H9 (cell line): ENCODE results near the gene NCBP1. TPM values are rescaled to one million over a fixed set of nuclear protein-coding genes. Genes with fewer than 3 reads are reported as not detected.

Experiments used
- DNase-seq: peaks from one replicate; pipeline ENCODE4 v3.0.0-alpha.2; 2017
- H2AFZ ChIP-seq: one replicate; pipeline ENCODE4 v1.6.1; 2013; ENCODE audit warnings: mild to moderate bottlenecking, low read length, control low read depth, moderate library complexity
- H2AK5ac ChIP-seq: 2 replicates; pipeline ENCODE4 v1.6.1; 2013; ENCODE audit warnings: low read length, control low read depth, mixed read lengths; ENCODE audit not compliant: insufficient read length
- H2BK120ac ChIP-seq: one replicate; pipeline ENCODE4 v1.6.1; 2013; ENCODE audit warnings: low read depth, mild to moderate bottlenecking, low read length, control low read depth, inconsistent platforms; ENCODE audit not compliant: poor library complexity, severe bottlenecking
- H2BK12ac ChIP-seq: 2 replicates; pipeline ENCODE4 v1.6.1; 2013; ENCODE audit warnings: low read length, control low read depth, mixed read lengths, low read depth; ENCODE audit not compliant: insufficient read length
- H2BK15ac ChIP-seq: 2 replicates; pipeline ENCODE4 v1.6.1; 2013; ENCODE audit warnings: low read depth, low read length, control low read depth
- H2BK20ac ChIP-seq: one replicate; pipeline ENCODE4 v1.6.1; 2013; ENCODE audit warnings: low read depth, mild to moderate bottlenecking, low read length, control low read depth, inconsistent platforms; ENCODE audit not compliant: poor library complexity, severe bottlenecking
- H2BK5ac ChIP-seq: 2 replicates; pipeline ENCODE4 v1.6.1; 2013; ENCODE audit warnings: low read length, control low read depth, mixed read lengths; ENCODE audit not compliant: insufficient read length
- H3K14ac ChIP-seq: 2 replicates; pipeline ENCODE4 v1.6.1; 2013; ENCODE audit warnings: low read length, control low read depth; ENCODE audit not compliant: insufficient read depth
- H3K18ac ChIP-seq: 2 replicates; pipeline ENCODE4 v1.6.1; 2013; ENCODE audit warnings: low read depth, mild to moderate bottlenecking, mixed read lengths, low read length, control low read depth; ENCODE audit not compliant: insufficient read length
- H3K23ac ChIP-seq: 2 replicates; pipeline ENCODE4 v1.6.1; 2013; ENCODE audit warnings: low read length, control low read depth, mixed read lengths, low read depth; ENCODE audit not compliant: insufficient read length
- H3K23me2 ChIP-seq: 2 replicates; pipeline ENCODE4 v1.6.1; 2013; ENCODE audit warnings: low read depth, mild to moderate bottlenecking, mixed read lengths, low read length, control low read depth; ENCODE audit not compliant: insufficient read length, poor library complexity, severe bottlenecking
- H3K27ac ChIP-seq: 2 replicates; pipeline ENCODE4 v1.5.1; 2013; ENCODE audit warnings: low read length, control low read depth, mixed read lengths, low read depth; ENCODE audit not compliant: insufficient read length
- H3K27me3 ChIP-seq: 2 replicates; pipeline ENCODE4 v1.6.1; 2013; ENCODE audit warnings: low read length, control low read depth, inconsistent platforms; ENCODE audit not compliant: insufficient read depth
- H3K4ac ChIP-seq: 2 replicates; pipeline ENCODE4 v1.6.1; 2013; ENCODE audit warnings: low read depth, mild to moderate bottlenecking, control low read depth, inconsistent platforms, low read length, moderate library complexity
- H3K4me1 ChIP-seq: 2 replicates; pipeline ENCODE4 v1.6.1; 2013; ENCODE audit warnings: low read length, control low read depth, inconsistent platforms; ENCODE audit not compliant: insufficient read depth
- H3K4me2 ChIP-seq: 2 replicates; pipeline ENCODE4 v1.6.1; 2013; ENCODE audit warnings: low read length, control low read depth, mixed read lengths; ENCODE audit not compliant: insufficient read length, insufficient read depth
- H3K56ac ChIP-seq: 2 replicates; pipeline ENCODE4 v1.6.1; 2013; ENCODE audit warnings: low read depth, mild to moderate bottlenecking, mixed read lengths, low read length, control low read depth; ENCODE audit not compliant: insufficient read length
- H3K79me1 ChIP-seq: 2 replicates; pipeline ENCODE4 v1.6.1; 2013; ENCODE audit warnings: low read depth, mild to moderate bottlenecking, moderate library complexity, low read length, control low read depth, inconsistent platforms; ENCODE audit not compliant: insufficient read depth, poor library complexity, severe bottlenecking
- H3K79me2 ChIP-seq: 2 replicates; pipeline ENCODE4 v1.6.1; 2013; ENCODE audit warnings: low read length, control low read depth, inconsistent platforms; ENCODE audit not compliant: insufficient read depth
- H3K9ac ChIP-seq: 2 replicates; pipeline ENCODE4 v1.6.1; 2013; ENCODE audit warnings: low read length, control low read depth, mixed read lengths; ENCODE audit not compliant: insufficient read length; ENCODE audit errors: extremely low read depth
- H3K9me3 ChIP-seq: one replicate; pipeline ENCODE4 v1.6.1; 2013; ENCODE audit warnings: low read depth, low read length, inconsistent platforms; ENCODE audit not compliant: control insufficient read depth
- H3T11ph ChIP-seq: one replicate; pipeline ENCODE4 v1.6.1; 2013; ENCODE audit warnings: mild to moderate bottlenecking, low read length, control low read depth, inconsistent platforms
- H4K20me1 ChIP-seq: one replicate; pipeline ENCODE4 v1.6.1; 2013; ENCODE audit not compliant: control insufficient read depth, insufficient read length, insufficient read depth
- H4K5ac ChIP-seq: 2 replicates; pipeline ENCODE4 v1.6.1; 2013; ENCODE audit warnings: low read depth, mild to moderate bottlenecking, mixed read lengths, low read length, control low read depth; ENCODE audit not compliant: insufficient read length
- H4K8ac ChIP-seq: replicated peaks from 2 replicates; pipeline ENCODE4 v1.6.1; 2013; ENCODE audit warnings: low read length, control low read depth, mixed read lengths, low read depth; ENCODE audit not compliant: insufficient read length
- H4K91ac ChIP-seq: 2 replicates; pipeline ENCODE4 v1.6.1; 2013; ENCODE audit warnings: low read depth, mild to moderate bottlenecking, moderate library complexity, mixed read lengths, low read length, control low read depth; ENCODE audit not compliant: insufficient read length
- H3K27ac Mint-ChIP-seq, 3 experiments: 2 replicates in 2 of 3; 3 replicates in 1 of 3; pipeline ENCODE4 v1.8.0; 2020 to 2021; ENCODE audit warnings: mixed read lengths in 3 of 3, mild to moderate bottlenecking in 1 of 3, moderate library complexity in 1 of 3
- H3K27me3 Mint-ChIP-seq: 2 replicates; pipeline ENCODE4 v1.8.0; 2021; ENCODE audit warnings: low read depth, mild to moderate bottlenecking, moderate library complexity, mixed read lengths
- H3K36me3 Mint-ChIP-seq, 3 experiments: 2 replicates in 2 of 3; 3 replicates in 1 of 3; pipeline ENCODE4 v1.8.0; 2020 to 2021; ENCODE audit warnings: low read depth in 3 of 3, mixed read lengths in 3 of 3; ENCODE audit not compliant: insufficient read depth in 1 of 3
- H3K4me1 Mint-ChIP-seq, 2 experiments: 2 replicates each; pipeline ENCODE4 v1.8.0; 2020; ENCODE audit warnings: mixed read lengths in 2 of 2
- H3K4me3 Mint-ChIP-seq, 2 experiments: 2 replicates in 1 of 2; 3 replicates in 1 of 2; pipeline ENCODE4 v1.8.0; 2020 to 2021; ENCODE audit warnings: mild to moderate bottlenecking in 2 of 2, mixed read lengths in 2 of 2, moderate library complexity in 1 of 2
- H3K9me3 Mint-ChIP-seq, 2 experiments: 2 replicates in 1 of 2; 3 replicates in 1 of 2; pipeline ENCODE4 v1.8.0; 2020; ENCODE audit warnings: mild to moderate bottlenecking in 2 of 2, mixed read lengths in 2 of 2, moderate library complexity in 1 of 2
- WGBS: extraction: QIAGEN DNeasy Blood & Tissue Kit; methylation state at CpG from one replicate; pipeline ENCODE4 v1.1.7; 2013; ENCODE audit warnings: missing lambda C conversion rate, low lambda C conversion rate, mixed read lengths; ENCODE audit not compliant: insufficient read length; ENCODE audit errors: extremely low coverage; 5-methylcytosine and 5-hydroxymethylcytosine counted together
- total RNA-seq: library from RNA; stranded (reverse); gene quantifications from 2 replicates; pipeline ENCODE4 v1.2.1, GENCODE V29; 2021
- TF ChIP-seq, protein P1 (sequence below): fragments of 200-600 bp; sonication (generic); conservative IDR thresholded peaks from 3 replicates; pipeline ENCODE4 v1.8.0; 2021; ENCODE audit warnings: antibody characterized with exemption, mild to moderate bottlenecking

The NCBP1 gene
- total RNA-seq, 1 experiment from 2014 or later: 55.7 TPM

GRCh38 chr9:97601228-97601898 is 32.3 kb upstream of the NCBP1 start:
- Histone ChIP-seq H3K79me1 (no peaks in the 10 kb centered on the region), H3K23me2 (no peaks in the 10 kb centered on the region), H4K20me1 (no peaks in the 10 kb centered on the region), H2AK5ac (no peak overlapping the region), H3K9me3 (no peaks in the 10 kb centered on the region), H3K14ac (no peak overlapping the region), H2BK20ac (no peak overlapping the region), H2BK5ac (no peak overlapping the region), H3K4me1 (no peaks in the 10 kb centered on the region; the same call in 1 of the 2 replicates), H2BK15ac (no peak overlapping the region), H4K5ac (no peak overlapping the region), H3K79me2 (no peaks in the 10 kb centered on the region), H2BK120ac (no peak overlapping the region), H3T11ph (no peak overlapping the region), H3K9ac (no peak overlapping the region), H3K56ac (no peak overlapping the region), H4K8ac (no peak overlapping the region), H3K27ac (no peak overlapping the region), H3K18ac (no peak overlapping the region), H2BK12ac (no peak overlapping the region), H4K91ac (no peak overlapping the region), H2AFZ (no peak overlapping the region), H3K23ac (no peak overlapping the region), H3K4me2 (no peak overlapping the region), H3K4ac (no peak overlapping the region), H3K27me3 (no peaks in the 10 kb centered on the region)
- H3K36me3 Mint-ChIP-seq: peaks cover 18 to 64% (median 53%) of the 10 kb centered on the region in 3 experiments
- WGBS: no CpG with 5 or more reads among the region's 7 CpGs
- no peaks in the 10 kb centered on the region for H3K9me3 Mint-ChIP-seq
- H3K27ac Mint-ChIP-seq: no peak overlapping the region
- H3K4me3 Mint-ChIP-seq: no peak overlapping the region
- no peak for DNase-seq
- peaks cover 4% of the 10 kb centered on the region in 2 experiments for H3K4me1 Mint-ChIP-seq
- TF ChIP-seq, protein P1, sequence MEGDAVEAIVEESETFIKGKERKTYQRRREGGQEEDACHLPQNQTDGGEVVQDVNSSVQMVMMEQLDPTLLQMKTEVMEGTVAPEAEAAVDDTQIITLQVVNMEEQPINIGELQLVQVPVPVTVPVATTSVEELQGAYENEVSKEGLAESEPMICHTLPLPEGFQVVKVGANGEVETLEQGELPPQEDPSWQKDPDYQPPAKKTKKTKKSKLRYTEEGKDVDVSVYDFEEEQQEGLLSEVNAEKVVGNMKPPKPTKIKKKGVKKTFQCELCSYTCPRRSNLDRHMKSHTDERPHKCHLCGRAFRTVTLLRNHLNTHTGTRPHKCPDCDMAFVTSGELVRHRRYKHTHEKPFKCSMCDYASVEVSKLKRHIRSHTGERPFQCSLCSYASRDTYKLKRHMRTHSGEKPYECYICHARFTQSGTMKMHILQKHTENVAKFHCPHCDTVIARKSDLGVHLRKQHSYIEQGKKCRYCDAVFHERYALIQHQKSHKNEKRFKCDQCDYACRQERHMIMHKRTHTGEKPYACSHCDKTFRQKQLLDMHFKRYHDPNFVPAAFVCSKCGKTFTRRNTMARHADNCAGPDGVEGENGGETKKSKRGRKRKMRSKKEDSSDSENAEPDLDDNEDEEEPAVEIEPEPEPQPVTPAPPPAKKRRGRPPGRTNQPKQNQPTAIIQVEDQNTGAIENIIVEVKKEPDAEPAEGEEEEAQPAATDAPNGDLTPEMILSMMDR: no peak
- no peaks in the 10 kb centered on the region for H3K27me3 Mint-ChIP-seq
